Stimulated activated CD8-positive, alpha-beta memory T cell treated with anti-CD3 and anti-CD28 coated beads, Interleukin-12 subunit alpha, Interleukin-12 subunit beta, amount 100 ng/mL, for 4 hours (primary cell): Measurements from ENCODE around the gene MYO1B.

ENCODE experiments used
- DNase-seq: peaks from one replicate; pipeline ENCODE4 v3.0.0-alpha.2; 2020; ENCODE audit warnings: low read depth

MYO1B gene

GRCh38 chr2:191298306-191298705, 53.1 kb downstream of the MYO1B start:
- no peak for DNase-seq

GRCh38 chr2:191299010-191299409, 53.8 kb downstream of the MYO1B start:
- DNase-seq: no peak

GRCh38 chr2:191299866-191300265, 54.7 kb downstream of the MYO1B start:
- DNase-seq: no peak

GRCh38 chr2:191301971-191302370, 56.8 kb downstream of the MYO1B start:
- DNase-seq: no peak

GRCh38 chr2:191302459-191303139, 57.4 kb downstream of the MYO1B start:
- DNase-seq: no peak

- no peak for DNase-seq
These were observed 58.2 kb downstream of the MYO1B start for GRCh38 chr2:191303140-191304005.

GRCh38 chr2:191304939-191305875, 60.0 kb downstream of the MYO1B start:
- no peak for DNase-seq

GRCh38 chr2:191308026-191308425, 62.8 kb downstream of the MYO1B start:
- no peak for DNase-seq

GRCh38 chr2:191311156-191311555, 66.0 kb downstream of the MYO1B start:
- no peak for DNase-seq

- no peak for DNase-seq
These were observed 66.4 kb downstream of the MYO1B start for GRCh38 chr2:191311627-191312026.

- no peak for DNase-seq
These were observed 67.0 kb downstream of the MYO1B start for GRCh38 chr2:191312163-191312562.

GRCh38 chr2:191312662-191313061, 67.5 kb downstream of the MYO1B start:
- DNase-seq: no peak

- DNase-seq: no peak
These were observed 69.6 kb downstream of the MYO1B start for GRCh38 chr2:191314697-191315364.

- no peak for DNase-seq
These were observed 70.2 kb downstream of the MYO1B start for GRCh38 chr2:191315365-191315752.

- no peak for DNase-seq
These were observed 71.2 kb downstream of the MYO1B start for GRCh38 chr2:191316246-191316994.

GRCh38 chr2:191318037-191318728, 73.0 kb downstream of the MYO1B start:
- DNase-seq: no peak

- DNase-seq: no peak
These were observed 73.5 kb downstream of the MYO1B start for GRCh38 chr2:191318729-191319078.

- DNase-seq: no peak
These were observed 74.0 kb downstream of the MYO1B start for GRCh38 chr2:191319186-191319585.

GRCh38 chr2:191320881-191321280, 75.7 kb downstream of the MYO1B start:
- DNase-seq: no peak

GRCh38 chr2:191321861-191322662, 76.9 kb downstream of the MYO1B start:
- DNase-seq: no peak
